NCI-H1436 treated with DMSO at 0.1 percent for 48 hours (cell line): ENCODE data around the gene ADIPOR2.
"Not testable (repeated sequence)": the region's sequence is repeated elsewhere in the genome, so short reads cannot be mapped to it uniquely, and the experiment has no call there.

ENCODE experiments used
- DNase-seq: peaks from one replicate; lab custom pipeline; 2025; lab: John Stamatoyannopoulos, UW

Gene ADIPOR2

DNA sequence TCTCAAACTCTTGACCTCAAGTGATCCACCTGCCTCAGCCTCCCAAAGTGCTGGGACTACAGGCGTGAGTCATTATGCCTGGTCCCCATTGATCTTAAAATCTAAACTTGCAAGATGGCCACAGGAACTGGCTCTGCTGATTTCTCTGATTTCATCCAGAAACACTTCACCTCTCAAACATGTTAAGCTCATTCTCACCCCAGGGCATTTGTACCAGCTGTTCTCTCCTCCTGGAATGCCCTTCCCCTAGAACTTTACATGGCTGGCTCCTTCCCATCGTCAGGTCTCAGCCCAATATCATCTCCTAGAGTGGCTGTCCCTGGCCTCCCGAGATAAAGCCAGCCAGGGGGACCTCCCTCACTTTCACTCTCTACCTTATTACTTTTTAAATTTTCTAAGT lies 124.2 kb downstream of the ADIPOR2 start:
- DNase-seq, result no peak

DNA sequence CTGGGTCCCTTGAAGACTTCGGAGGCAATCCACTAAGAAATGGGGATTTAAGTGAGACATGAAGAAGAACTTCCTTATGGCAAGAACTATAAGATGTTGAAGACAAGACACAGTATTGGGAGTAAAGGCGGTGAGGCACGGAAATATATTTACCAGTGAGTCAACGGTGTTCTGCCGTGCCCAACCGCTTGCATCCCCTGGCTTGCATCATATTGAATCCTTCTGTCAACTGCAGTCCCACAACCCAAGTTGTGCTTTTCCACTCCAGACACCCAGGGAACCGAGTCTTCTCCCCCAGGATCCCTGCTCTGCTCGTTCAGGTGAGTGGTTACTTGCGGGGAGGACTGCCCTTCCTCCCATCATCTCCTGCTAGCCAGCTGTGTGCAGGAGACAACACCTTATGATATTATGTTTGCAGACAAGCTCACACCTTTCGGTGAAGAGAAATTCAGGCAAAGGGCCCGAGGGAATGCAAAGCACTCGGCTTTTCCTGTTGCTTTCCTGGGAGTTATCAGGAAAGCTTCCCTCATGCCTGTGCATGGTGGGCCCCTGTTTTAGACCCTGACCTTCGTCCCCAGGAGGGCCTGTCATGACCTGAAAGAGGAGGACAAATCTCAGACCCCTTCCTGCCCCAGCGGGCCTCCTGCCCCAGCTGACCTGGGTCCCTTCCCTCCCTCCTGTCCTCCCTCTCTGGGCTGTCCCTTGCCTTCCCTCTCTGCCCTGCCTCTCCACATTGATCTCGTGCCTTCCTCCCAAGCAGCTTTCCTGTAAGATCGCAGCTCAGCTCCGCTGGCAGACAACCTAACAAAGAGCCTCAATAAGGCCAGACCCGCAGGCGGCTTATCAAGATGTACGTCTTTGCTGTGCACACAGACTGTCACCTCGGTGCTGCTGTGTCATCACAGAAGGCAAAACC lies 125.2 kb downstream of the ADIPOR2 start:
- no peak for DNase-seq

DNA sequence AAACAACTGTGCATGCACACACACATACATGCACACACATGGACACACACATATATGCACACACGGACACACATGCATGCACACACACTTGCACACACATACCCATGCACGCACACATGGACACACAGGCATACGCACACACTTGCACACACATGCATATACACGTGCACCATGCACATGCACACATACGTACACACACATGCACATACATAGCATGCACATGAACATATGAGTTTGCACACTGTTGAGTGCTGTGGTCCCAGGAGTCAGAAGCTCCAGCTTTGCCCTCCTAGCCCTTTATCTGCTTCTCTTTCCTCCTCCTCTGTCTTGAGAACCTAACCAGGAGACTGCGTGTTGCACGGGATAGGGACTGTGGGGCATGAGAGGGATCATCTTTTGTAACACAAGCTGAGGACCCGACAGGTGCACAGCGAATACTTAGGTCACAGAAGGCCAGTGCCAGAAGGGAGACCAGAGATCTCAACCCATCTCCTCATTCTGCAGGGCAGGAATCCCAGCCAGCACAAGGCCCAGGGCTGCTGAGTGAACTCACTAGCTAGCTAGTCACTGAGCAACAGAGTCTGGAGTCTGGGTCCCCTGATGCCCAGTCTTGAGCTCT lies 126.0 kb downstream of the ADIPOR2 start:
- DNase-seq, result no peak

DNA sequence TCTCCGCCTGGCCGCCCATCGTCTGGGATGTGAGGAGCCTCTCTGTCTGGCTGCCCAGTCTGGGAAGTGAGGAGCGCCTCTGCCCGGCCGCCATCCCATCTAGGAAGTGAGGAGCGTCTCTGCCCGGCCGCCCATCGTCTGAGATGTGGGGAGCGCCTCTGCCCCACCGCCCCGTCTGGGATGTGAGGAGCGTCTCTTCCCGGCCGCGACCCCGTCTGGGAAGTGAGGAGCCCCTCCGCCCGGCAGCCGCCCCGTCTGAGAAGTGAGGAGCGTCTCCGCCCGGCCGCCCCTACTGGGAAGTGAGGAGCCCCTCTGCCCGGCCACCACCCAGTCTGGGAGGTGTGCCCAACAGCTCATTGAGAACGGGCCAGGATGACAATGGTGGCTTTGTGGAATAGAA lies 127.1 kb downstream of the ADIPOR2 start:
- not testable (repeated sequence) for DNase-seq

DNA sequence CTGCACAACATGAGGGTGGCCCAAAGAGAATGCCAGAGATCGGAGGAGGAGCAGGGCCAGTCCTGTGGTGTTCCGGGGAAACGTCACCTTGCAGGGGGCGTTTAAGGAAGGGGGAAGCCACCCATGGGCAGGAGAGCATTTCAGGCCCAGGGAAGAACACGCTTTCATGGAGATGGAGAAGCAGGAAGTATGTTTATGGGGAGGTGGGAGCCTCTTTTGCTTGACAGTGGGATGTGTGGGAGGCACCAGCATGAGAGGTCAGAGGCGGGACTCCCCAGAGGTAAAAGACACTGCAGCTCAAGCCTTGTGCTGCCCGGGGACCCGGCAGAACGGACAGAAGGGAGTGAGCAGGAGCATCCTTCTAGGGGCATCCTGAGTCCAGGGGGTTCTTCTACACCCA lies 128.2 kb downstream of the ADIPOR2 start:
- DNase-seq, result no peak

DNA sequence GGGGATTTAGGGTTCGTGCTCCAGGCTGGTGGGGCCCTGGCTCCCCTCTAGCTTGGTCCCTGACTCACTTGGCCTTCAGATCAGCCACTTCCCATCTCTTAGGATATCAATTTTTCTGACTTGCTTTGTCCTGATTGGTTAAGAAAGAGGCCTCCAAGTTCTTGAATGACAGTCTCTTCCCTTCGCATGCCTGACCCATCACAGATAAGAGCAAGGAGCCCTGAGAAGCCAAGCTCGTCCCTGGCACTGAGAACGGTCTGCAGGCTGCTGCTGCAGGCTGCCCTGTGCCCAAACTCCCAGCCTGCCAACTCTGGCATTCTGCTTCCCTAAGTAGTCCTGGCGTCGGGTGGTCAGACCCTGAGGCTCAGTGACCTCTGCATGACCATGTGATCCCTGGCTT lies 128.7 kb downstream of the ADIPOR2 start:
- no peak for DNase-seq

DNA sequence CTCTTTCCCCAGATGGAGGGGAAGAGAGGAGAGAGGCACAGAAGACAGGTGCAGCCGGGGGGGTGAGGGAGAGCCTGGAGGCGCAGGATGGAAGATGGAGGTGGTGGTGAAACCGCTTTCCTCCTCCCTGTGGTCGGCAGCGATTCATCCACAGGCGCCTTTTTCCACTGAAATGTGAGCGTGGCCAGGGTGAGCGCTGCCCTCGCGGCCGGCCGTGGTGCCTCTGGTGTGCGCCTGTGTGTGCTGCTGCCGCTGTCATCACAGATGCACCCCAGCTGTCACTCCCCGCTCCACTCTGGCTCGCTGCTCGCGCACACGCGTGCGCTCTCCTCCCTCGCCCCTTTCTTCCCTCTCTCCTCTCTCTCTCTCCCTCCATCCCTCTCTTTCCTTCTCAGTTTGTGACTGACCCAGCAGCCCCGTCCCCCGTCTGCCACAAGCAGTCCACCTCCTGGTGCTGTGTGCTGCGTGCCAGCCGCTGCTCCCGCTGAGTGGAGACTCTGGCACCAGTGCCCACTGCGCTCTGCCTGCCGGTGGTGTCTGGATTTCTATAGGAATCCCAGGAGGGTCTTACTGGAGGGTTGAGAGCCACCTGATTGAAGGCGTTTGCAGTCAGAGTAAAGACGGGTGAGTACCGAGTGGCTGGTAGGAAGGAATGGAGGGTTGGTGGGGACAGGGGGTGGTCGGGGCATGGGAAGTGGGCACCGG lies 129.5 kb downstream of the ADIPOR2 start, which contains the start of gene LRTM2:
Gene LRTM2 (plus strand): TSS at position 375 of the 705 bp plus-strand sequence. CDS start 7,584 bp downstream, outside the sequence.
- no peak for DNase-seq

DNA sequence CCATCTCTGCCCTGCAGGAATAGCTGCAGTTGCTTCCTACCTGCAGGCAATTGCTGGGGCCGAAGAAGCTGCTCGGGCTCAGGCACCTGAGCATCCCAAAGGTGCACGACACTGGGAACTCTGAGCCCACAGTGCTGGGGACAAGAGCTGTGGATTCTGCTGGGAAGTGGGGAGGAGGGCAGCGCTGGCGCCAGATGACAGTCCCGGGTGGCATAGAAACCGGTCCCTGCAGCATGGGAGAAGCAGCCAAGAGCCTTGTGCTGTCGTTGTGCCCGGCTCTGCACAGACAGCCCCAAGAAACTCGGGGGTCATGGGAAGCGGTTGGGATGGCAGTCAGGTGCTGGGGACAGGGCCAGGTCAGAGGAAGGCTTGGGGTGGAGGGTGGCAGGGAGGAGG lies 130.0 kb downstream of the ADIPOR2 start:
- no peak for DNase-seq

DNA sequence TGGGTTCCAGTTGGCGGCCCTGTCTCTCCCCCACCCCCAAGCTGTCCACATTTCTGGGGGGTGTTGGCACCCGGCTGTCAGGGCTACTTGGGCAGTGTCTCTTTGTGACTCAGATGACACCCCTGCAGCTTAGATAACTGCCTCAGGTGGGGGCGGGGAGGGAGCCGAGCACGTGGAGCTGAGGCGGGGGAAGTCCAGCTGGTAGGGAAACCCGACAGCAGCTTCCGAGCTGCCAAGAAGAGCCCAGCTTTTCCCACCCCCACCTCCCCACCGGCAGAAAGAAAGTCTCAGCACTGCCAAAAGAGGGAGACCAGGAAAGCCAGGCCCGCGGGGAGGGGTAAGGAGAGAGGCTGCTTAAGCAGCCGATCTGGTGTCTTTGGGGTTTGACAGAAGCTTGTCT lies 130.9 kb downstream of the ADIPOR2 start:
- DNase-seq, result no peak

DNA sequence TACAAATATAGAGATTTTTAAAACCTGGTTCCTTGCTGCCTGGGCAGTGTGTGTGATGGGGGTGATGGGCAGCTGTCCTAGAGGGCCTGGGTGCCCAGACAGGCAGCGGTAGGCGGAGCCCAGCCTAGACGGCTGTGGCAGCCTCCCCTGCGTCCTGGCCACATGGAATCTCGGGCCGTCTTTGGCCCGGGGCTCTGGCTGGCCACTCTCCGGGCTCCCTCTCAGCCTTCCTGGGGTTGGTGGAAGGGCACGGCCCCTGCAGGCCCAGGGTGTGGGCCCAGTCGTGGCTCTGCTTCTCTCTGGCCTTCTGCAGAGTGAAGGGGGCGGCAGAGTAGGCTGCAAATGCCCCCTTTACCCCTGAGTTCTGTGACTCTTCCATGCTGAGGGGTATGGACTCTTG lies 131.8 kb downstream of the ADIPOR2 start:
- no peak for DNase-seq

DNA sequence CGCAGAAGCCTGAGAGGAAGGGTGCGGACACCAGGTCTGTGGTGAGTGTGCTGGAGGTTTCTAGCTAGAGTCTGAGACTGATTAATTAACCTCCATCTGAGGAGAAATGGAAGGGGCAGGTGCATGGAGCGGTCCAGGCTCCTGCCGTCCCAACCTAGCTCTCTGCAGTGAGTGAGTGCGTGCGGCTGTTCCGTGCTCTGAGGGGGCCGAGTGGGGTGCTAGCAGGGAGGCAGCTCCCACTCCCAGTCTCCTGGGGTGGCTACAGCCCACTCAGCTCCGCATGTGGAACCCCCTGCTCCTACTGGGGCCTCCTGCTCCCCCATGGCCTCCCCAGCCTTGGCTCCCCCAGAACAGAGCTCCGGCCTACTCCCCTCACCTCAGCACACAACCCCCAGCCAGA lies 132.4 kb downstream of the ADIPOR2 start:
- DNase-seq, result no peak

DNA sequence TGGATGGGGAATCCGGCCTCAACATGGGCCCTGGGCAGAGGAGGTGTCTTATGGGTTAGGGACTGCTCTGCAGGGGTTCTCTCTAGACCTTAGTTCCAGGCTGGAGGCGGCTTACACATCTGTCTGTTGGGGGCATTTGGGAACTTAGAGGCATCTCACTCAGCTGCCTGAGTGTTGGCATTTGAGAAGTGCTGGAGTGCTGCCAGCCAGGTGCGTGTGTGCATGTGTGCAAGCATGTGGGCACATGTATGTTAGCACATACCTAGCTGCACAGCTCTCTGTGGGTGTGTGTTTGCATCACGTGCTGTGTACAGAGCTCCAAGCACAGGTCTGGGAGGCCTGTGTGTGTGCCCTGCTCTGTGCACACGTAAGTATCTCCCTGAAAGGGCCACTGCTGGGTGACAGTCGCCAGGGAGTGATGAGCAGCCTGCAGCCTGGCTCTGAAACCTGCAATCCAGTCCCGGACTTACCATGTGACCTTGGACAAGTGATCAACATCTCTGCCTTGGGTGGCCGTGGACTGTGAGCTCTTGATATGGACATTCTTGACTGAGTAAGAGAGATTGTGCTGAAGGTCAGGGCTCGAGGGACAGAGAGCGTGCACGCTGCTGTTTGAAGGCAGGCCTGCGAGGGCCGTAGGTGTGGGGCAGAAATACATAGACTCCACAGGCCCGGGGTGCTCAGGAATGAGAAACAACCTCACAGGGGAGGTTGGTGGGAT lies 134.7 kb downstream of the ADIPOR2 start:
- no peak for DNase-seq

DNA sequence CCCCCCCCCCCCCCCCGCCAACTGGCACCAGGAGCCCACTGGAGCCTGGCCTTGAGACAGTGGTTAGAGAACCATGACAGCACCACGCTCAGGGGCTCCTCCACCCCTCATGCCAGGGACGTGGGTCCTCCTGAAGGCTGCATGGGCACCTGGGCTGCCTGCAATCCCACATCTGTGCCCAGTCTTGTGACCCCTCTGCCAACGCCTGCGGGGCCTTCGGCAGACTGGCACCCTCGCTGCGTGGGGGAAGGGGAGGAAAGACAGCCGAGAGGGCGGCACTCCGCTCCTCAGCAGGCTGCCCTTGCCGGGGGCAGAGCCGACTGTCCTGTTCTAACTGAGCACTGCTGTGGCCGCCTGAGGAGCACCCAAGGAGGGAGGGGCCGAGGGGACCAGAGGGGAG lies 135.5 kb downstream of the ADIPOR2 start:
- DNase-seq, result no peak

DNA sequence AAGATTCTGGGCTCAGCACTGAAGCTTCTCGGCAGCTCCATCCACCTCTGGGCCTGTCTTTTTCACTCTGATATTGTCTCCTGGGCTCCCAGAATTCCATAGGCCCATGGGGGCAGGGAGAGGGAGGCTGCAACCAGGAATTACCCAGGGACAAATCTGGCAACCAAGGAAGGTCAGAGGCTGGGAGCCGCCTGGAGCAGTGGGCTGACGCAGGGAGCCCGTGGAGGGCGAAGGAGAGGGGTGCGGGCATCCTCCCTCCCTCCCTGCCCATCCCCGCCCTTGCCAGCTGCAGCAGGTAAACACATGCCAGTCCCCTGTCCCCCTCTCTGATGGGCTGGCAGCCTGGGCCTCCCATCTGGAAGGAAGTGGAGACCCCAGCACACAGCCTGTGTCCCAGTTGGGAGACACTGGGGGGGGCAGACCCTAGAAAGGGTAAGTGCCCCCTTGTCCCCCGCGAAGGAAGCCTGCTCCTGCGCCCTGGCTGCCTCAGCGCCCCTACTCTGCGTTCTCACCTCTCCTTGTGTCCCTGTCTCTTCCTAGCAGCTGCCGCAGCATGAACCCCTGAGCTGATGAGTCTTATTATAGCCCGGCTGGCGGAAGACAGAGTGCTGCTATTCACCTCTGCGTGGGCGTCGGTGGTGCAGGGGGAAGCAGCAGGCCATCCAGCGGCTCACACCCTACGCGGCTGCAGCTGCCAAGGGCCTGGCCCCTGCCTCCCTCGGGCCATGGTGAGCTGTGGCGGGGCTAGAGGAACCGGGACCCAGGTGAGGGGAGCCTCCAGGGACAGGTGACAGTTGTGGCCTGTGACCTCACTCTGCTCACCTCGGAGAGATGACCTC lies 136.2 kb downstream of the ADIPOR2 start:
- DNase-seq, result no peak

DNA sequence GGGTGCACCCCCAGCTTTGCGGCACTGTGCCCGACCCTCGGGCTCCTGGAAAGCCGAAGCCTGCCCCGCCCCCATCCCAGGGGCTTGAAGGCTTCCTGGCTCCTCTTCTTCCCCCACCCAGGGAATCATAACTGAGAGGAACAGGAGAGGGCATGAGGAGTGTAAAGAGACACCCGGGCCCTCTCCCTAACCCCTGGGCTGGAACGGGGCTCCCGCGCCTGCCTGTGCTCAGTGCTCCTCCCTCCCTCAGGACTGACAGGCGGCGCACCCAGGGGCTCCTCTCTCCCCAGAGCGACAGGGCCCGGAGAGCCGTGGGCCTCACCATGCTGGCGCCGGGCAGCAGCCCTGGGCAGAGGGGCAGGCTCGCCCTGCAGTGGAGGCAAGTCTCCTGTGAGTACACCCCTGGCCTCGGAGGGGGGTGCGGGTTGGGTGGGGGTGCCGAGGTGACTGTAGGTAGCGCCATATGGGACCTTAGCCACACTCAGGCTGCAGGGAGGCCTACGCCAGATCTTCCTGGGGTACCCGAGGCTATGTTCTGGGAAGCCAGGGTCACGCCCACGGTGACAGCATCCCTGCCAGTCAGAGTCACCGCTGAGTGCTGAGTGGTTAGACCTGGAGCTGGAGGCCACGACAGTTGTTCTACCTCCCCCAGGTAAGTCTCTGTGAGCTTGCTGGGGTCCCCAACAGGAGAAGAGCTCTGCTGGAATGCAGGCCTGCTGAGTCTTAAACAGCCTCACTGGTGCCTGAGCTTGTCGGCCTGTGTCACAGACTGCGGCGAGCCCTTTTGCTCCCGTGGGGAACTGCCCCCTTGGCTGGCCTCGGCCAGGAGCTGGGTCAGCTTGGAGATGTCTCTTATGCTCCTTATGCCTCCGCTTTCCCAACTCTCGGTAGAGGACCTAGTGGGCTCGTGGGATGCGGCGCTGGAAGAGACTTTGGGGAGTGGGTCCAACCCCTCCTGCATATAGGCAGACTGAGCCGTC lies 137.2 kb downstream of the ADIPOR2 start:
- no peak for DNase-seq

DNA sequence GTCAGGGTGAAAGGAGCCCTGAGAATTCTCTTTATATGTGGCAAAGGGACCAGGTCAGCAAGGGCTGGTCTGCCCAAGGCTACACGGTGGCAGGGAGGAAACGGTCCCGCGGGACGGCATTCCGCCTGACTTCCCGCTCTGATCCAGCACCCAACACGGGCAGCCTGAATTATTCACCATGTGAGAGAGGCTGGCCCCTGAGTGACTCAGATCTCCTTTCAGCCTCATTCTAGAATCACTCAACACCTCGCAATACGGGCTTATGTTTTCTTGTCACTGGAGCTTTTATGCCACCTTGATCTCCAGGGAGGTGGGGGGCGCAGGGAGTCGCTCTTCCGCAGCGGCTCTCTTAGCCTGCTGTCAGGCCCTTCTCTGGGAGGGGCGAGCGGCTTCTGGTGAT lies 138.0 kb downstream of the ADIPOR2 start:
- no peak for DNase-seq

DNA sequence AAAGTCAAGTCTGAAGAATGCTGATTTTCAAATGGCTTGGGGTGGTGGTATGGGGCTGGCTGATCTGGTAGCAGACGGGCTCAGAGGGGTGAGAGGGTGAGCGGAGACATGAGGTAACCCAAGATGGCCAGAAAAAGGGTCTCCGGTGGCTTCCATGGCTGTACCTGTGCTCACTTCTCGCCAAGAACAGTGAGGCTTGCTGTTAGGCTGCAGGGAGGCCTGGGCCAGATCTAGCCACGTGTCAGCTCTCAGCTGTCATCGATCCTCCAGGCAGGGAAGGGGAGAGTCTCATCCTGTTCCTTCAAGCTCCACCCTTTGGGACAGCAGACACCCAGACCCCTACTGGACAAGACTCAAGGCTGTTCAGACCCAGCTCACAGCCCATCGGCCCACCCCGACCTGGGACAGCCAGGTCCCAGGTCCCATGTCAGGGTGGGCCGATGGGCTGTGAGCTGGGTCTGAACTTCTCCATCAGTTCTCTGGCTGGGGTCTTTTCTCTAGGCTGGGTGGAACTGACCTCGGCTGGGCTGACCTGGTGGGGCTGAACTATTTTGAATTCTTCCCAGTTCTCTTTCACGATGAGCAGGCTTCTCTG lies 138.5 kb downstream of the ADIPOR2 start:
- DNase-seq, result no peak

DNA sequence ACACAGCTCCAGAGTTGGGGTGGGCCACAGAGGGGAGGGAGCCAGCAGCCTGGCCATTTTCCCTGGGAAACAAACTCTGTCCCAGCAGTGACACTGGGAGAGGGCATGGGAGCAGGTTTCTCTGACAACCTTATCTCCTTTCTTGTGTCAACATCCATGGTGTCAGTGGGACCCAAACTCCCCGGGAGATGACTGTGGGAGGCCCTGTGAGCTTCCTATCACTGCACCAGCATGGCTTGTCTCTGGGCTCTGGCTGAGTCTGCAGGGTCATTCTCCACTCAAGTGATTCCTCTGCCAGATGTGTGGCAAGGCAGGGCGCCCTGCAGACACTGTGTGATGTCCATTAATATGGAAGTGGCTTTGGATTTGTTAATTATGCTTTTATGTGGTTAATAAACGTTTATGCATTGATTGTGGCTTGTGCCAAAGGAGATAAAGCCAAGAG lies 139.6 kb downstream of the ADIPOR2 start:
- DNase-seq, result no peak
